ENCODE measurements around the gene HRH2.
"Not testable (repeated sequence)": the region's sequence is repeated elsewhere in the genome, so short reads cannot be mapped to it uniquely, and the experiment has no call there.

Gene HRH2

DNA sequence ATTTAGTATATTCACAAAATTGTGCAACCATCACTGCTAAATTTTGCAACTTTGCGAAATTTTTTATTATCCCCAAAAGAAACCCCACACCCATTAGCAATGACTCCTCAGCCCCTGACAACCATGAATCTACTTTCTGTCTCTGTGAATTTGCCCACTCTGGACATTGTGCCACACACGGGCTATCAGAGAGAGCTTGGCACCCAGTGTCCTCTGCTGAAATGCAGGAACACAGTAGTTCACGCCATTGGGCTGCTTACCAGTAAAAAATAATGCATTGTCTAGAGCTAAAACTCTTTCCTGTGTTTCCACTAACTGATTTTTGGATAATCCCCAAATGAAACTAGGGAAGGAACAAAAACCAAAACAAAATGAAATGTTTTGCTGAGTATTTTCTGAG is 60.0 kb downstream of the HRH2 start:
- DNase-seq, result no peak

GRCh38 chr5:175718401-175719108 is 60.7 kb downstream of the HRH2 start:
- DNase-seq, result peak; percentile 6

DNA sequence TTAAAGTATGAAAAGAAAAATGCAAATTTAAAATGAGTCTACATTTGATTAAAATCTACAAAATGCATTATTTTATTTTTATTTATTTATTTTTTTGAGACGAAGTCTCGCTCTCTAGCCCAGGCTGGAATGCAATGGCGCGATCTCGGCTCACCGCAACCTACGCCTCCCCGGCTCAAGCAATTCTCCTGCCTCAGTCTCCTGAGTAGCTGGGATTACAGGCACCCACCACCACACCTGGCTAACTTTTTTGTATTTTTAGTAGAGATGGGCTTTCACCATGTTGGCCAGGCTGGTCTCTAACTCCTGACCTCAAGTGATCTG is 61.2 kb downstream of the HRH2 start:
- not testable (repeated sequence) for DNase-seq

GRCh38 chr5:175724314-175725275 is 66.7 kb downstream of the HRH2 start:
- no peak for DNase-seq

- no peak for DNase-seq
These were observed 70.4 kb downstream of the HRH2 start for GRCh38 chr5:175728316-175728715.

DNA sequence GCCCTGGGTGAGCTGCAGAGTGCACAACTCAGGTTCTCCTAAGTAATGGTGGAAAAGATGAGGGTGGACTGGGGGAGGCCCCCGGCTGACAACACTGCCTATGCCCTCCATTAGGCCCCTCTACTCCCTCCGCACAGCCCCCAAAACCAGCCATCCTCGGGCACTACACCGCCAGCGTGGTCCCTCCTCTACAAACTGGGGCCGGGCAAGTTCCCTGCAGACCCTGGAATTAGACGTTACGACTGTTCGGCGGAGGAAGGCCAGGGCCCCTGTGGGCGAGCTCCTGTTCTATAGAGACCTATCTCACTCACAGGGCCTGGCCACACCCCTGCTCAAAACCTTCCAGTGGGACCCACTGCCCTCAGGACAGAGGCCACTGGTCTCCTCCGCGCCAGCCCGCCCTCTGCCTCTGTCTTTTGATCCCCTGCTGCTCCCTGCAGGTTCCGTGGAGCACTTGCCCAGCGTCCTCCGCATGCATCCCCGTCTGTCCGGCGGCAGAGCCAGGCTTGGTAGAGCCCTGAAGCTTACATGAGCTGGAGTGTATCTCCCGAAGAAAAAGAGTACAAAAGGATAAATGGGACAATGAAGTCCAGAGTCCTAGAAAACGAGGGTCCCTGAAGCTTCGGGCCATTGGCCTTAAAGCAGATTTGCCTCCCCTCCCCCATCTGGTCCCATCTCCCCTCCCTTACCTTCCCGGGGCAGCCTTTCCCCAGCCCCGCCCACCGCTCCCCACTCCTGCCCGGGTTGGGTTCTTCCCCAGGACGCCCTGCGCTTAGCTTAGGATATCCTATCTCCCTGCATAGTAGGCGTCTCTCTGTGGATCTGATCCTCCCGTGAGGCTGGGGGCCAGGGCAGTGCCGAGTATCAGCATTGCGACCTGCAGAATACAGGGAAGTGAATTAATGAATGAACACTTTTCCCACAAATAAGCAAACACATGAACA is 71.3 kb downstream of the HRH2 start:
- no peak for DNase-seq

- DNase-seq, result peak; percentile 62
These were observed 72.0 kb downstream of the HRH2 start for GRCh38 chr5:175729829-175730277.

DNA sequence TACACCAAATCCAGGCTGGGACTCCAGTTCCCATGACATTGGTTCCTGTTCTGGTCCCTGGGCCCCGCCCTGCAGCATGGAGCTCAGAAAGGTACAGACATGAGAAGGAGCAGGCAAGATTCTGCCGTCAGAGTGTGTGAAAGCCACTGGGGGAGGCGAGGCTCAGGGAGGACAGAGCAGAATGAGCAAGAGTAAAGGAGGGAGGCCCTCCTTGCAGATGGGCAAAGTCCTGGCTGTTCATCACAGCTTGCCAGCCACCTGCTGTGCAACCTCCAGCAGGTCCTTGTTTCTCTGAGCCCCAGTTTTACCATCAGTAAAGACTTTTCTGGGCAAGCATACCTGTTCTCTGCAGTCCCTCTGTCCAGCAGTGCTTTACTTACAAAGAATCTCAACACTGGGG is 73.3 kb downstream of the HRH2 start:
- DNase-seq, result no peak

DNA sequence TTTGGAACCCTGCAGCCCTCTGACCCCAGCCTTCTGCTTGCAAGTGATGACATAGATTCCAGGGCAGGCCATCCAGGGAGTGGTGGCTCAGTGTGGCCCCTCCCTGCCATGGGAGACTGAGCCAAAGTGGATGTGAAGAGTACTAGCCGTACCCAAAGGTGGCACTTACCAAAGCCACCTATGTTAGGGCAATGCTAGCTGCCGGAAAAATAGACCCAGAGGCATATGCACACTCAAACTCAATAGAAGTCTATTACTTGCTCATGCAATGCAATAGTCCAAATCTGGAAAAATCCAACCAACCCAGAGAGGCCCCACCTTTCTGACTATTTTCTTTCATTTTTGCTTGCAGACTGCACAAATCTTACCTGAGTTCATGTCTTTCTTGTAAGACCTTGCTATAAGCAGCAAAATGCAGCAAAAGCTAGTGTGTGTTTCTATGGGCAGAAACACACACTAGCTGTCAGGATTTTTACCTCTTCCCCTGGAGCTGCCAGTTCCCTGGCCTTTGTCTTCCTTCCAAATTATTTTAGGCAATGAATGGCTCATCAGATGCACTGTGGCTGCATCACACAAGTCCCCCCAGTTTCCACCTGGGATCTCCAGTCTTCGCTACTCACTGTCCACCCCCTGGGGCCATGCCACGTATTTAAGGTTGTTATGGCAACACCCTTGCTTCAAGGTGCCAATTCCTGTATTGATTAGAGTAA is 74.0 kb downstream of the HRH2 start:
- DNase-seq, result no peak

DNA sequence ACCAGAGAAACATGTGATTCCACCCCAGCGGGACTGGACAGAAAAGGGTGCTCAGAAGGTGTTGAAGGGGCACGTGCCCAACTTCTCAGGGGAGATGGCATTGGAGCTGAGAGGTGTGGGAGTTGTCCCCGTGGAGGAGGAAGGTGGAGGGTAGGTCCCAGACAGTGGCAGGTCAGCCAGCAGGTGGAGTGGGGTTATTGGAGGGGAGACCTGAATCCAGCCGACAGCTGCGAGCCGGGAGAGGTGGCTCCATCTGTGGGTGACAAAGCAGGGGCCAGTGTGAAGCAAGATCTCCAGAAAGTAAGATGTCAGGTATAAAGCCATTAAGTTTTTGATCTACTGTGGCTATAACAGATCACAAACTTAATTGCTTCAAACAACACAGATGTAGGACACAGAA is 75.1 kb downstream of the HRH2 start:
- no peak for DNase-seq

DNA sequence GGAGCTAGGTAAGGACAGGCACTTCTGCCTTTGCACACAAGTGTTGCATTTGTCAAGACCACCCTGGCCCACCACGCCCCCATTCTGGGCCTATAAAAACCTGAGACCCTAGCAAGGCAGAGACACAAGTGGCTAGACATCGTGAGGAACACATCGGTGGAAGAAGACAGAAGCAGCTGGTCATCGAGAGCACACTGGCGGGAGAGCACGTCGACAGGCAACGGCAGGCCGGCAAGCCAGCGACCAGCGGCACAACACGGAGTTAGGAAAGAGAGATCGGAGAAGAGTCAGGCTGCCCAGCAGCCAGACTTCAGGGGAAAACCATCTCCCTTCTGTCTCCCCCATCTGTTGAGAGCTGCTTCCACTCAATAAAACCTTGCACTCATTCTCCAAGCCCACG is 76.1 kb downstream of the HRH2 start:
- DNase-seq, result no peak

GRCh38 chr5:175734501-175734900 is 76.6 kb downstream of the HRH2 start:
- DNase-seq, result no peak

- no peak for DNase-seq
These were observed 77.8 kb downstream of the HRH2 start for GRCh38 chr5:175735701-175736100.

GRCh38 chr5:175736652-175737051 is 78.8 kb downstream of the HRH2 start:
- DNase-seq, result no peak

DNA sequence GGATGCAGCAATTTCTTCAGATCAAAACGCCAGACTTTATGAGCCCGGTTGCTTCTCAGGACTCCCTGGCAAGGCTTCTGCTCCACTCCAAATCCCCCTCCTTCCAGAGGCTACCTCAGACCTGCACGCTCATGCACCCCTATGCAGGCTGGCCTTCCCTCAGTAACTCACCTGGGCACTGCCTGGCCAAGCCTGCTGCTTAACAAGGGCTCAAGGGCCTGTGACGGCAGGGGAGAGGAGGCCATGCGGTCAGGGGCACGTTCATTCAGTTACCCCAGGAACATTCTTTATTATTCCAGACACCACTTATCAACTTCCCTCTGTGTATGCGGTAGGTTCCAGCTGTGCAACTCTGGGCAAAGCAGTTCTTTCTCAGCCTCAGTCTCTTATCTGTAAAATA is 79.6 kb downstream of the HRH2 start:
- no peak for DNase-seq

DNA sequence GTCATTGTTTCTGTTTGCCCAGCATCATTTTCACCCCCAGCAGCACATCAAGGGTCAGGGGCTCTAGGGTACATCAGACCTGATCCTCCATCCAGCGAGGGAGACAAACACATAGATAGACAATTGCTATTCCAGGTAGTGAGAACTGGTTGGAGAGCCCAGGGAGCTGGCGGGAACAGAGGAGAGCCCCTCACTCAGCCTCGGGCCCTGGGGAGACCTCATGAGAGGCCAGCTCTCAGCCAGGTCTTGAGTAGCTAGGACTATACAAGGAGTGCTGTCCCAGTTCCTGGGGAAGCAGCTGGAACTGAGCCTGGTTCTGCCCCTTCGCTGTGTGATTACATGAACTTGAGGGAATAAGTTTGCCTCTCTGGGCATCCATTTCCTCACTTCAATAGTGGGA is 80.3 kb downstream of the HRH2 start:
- no peak for DNase-seq

- no peak for DNase-seq
These were observed 80.8 kb downstream of the HRH2 start for GRCh38 chr5:175738602-175739133.

GRCh38 chr5:175740014-175740413 is 82.1 kb downstream of the HRH2 start:
- DNase-seq, result no peak

DNA sequence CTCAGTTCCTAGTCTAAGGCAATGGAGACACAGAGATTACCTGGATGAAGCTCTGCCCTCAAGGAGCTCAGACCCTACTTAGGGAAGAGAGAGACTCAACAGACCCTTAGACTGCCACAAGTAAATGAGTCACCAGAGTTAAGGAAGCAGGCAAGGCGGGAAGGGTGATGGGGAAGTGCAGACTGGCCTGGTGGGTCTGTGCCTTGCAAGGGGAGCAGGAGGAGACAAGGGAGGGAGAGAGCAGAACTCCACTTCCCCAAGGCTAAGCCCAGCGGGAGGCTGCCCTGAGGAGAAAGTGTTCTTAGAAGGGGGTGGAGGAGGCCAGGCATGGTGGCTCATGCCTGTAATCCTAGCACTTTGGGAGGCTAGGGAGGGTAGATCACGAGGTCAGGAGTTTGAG is 83.7 kb downstream of the HRH2 start:
- no peak for DNase-seq

DNA sequence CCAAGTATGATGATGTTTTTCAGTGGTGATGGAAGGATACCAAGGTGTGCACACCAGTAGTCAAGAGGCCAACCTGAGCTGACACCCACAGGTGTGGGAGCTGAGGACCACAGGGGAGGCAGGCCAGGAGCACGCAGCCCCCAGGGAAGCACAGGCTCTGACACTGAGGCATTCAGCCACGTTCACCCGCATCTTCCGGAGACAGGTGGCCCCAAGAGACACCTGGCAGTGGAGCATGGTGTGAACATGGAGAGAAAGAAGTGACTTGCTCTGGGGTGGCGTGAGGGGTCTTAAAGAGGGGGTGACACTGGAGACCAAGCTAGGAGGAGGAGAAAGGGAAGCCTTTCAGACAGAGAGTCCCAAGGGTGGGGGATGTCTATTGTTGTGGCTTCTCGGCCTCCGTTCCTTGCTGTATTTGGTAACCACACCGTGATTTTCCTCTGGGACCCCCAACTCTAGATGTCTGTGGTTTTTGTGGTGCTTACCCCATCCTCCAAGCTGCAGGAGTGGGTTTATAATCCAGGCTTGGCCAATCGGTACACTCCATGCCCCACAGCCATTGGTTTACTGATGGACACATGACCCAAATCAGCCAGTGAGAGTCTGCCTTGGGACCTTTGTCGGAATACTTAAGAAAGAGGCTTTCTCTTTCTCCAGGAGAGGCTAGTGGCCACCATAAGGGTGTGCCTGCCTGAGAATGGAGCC is 84.6 kb downstream of the HRH2 start:
- no peak for DNase-seq

GRCh38 chr5:175743676-175744210 is 85.9 kb downstream of the HRH2 start:
- DNase-seq, result no peak

Measured in NCI-H1105 treated with DMSO at 0.1 percent for 48 hours (cell line).